Mucosa of gallbladder (tissue), 1 donor: Measurements from ENCODE around the gene PCBP3. TPM values are rescaled to one million over a fixed set of nuclear protein-coding genes. Genes with fewer than 3 reads are reported as not detected.

ENCODE experiments used
- DNase-seq: peaks from one replicate; pipeline ENCODE4 v3.0.0-alpha.2; 2020; ENCODE audit warnings: low spot score
- total RNA-seq: library from RNA; stranded (reverse); gene quantifications from one replicate; pipeline ENCODE4 v1.2.1, GENCODE V29; 2021
- donor health status: DM: no; HTN: no; CAD: no.

The PCBP3 gene
- total RNA-seq, 1 donor from 2014 or later, result 2.1 TPM

DNA sequence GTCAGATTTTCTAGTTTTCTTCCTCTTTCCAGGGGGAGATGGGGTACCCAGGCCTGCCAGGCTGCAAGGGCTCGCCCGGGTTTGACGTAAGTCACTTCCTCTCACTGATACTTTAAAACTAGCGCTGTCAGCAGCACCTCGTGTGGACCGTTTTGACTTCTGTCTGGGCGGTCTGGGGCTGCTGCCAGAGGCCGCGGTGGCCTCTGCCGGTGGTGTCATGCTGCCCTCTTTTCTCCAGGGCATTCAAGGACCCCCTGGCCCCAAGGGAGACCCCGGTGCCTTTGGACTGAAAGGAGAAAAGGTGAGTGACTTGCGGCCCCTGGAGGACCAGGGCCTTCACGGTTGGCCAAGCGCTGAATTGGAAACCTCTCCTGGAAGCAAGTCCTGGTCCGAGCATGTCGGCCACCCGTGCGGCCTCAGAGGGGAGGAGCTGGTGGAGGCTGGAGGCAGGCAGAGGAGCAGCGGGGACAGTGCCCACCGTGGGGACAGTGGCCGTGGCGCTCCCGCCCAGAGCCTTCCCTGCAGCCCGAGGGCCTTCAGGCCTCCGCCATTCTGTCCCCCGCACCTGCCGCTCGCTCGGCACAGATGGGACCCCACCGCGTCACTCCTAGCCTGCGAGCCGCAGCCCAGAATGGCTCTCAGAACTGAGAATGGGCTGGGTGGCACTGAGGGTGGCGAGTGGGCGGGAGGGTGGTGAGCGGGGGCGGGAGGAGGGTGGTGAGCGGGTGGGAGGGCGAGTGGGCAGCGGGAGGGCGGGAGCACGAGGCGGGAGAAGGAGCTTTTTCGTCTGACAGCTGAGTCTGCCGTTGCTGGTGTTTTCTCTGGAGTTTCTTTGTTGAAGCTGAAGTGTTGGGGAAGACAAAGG, 347.4 kb downstream of the PCBP3 start:
- no peak for DNase-seq

DNA sequence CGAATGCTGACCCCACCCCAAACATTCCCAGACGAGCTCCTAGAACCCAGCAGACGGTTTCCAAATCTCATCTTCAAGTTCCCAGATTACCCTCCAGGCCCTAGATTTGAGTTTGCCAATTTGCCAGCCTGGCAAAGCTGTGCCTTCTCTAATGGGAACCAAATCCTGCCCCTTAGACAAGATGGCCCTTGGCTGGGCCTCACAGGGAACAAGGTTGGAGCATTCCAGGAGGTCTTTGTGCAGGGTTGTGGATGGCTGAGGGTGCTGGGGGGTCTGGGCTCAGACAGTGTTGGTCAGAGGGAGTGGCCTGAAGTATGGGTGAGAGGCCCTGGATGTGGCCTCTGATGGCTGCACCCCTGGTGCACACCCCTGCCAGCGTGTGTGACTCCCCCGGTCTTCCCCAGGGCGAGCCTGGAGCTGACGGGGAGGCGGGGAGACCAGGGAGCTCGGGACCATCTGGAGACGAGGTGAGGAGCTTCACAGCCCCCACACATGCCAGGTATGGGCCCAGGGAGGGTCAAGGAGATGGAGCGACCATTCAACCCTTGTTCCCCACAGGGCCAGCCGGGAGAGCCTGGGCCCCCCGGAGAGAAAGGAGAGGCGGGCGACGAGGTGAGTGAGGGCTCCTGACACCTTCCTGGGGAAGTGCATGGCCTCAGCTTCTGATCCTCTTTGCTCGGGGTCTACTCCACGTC, 348.2 kb downstream of the PCBP3 start:
- no peak for DNase-seq

Other genes starting within 250 kb of the PCBP3 start
- gene COL18A1, start 238.6 kb upstream of the PCBP3 start, total RNA-seq, result 172 TPM
- gene SLC19A1, start 101.3 kb upstream of the PCBP3 start, total RNA-seq, result 7.0 TPM